Colonic mucosa (tissue), 4 donors: Measurements from ENCODE around the gene AZIN2. TPM values are rescaled to one million over a fixed set of nuclear protein-coding genes. Genes with fewer than 3 reads are reported as not detected.
A peak's percentile ranks its signal among the peaks of the same experiment; 100 is the strongest.

ENCODE experiments used
- DNase-seq: peaks from one replicate; pipeline ENCODE4 v3.0.0-alpha.2; 2020
- H3K27ac ChIP-seq: fragments of 200-600 bp; one replicate; pipeline ENCODE4 v1.8.0; 2021
- H3K27me3 ChIP-seq: fragments of 200-600 bp; one replicate; pipeline ENCODE4 v1.8.0; 2021
- H3K36me3 ChIP-seq: fragments of 200-600 bp; one replicate; pipeline ENCODE4 v1.8.0; 2021
- H3K4me1 ChIP-seq: fragments of 200-600 bp; one replicate; pipeline ENCODE4 v1.8.0; 2021; ENCODE audit warnings: mild to moderate bottlenecking
- H3K4me3 ChIP-seq: fragments of 200-600 bp; one replicate; pipeline ENCODE4 v1.8.0; 2021
- H3K9ac ChIP-seq, 2 donors: one replicate each; pipeline ENCODE4 v1.7.0; 2013; ENCODE audit warnings: control low read depth in 2 of 2, low read depth in 2 of 2, low read length in 2 of 2
- H3K9me3 ChIP-seq: fragments of 200-600 bp; one replicate; pipeline ENCODE4 v1.8.0; 2021
- intact Hi-C: fragments of 100-400 bp; cut with DNase I; formaldehyde crosslinking; loops from one replicate; pipeline ENCODE4 v1.14.1; 2022
- total RNA-seq, 2 donors: library from RNA; stranded (reverse); fragmentation: NEBNext Ultra II Directional in 1 of 2; extraction: Animal tissue kit (Norgen Biotek cat#: 25700) in 1 of 2; gene quantifications; one replicate each; pipeline ENCODE4 v1.2.1, GENCODE V29; 2021
- TF ChIP-seq, protein P1 (sequence below): fragments of 200-600 bp; IDR thresholded peaks from one replicate; pipeline ENCODE4 v1.8.0; 2022; ENCODE audit warnings: antibody characterized with exemption, mild to moderate bottlenecking
- donor health status: healthy.
- donor health status: DM: no; HTN: no; CAD: no.
- donor health status: DM: no; HTN: no; CAD: no.

Gene AZIN2
- total RNA-seq, 2 donors from 2014 or later: 10.2 to 21.4 TPM

DNA sequence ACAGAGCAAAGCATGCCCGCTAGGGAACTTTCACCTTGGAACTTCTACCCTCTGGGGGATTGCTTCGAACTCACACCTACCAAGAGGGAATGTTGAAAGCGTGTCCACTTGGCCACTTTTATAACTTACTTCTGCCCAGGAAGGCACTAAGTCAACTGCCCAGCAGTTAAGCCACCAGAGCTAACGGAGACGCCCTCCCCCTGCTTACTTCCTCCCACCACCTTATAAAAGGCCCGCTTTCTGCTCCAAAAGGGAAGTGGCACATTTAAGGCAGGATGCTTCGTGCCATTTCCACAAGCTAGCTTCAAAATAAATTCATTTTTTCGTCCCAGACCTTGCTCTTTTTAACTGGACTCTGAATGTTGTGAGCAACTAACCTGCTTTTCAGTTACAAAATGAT is 41.1 kb upstream of the AZIN2 start:
- TF ChIP-seq, protein P1, sequence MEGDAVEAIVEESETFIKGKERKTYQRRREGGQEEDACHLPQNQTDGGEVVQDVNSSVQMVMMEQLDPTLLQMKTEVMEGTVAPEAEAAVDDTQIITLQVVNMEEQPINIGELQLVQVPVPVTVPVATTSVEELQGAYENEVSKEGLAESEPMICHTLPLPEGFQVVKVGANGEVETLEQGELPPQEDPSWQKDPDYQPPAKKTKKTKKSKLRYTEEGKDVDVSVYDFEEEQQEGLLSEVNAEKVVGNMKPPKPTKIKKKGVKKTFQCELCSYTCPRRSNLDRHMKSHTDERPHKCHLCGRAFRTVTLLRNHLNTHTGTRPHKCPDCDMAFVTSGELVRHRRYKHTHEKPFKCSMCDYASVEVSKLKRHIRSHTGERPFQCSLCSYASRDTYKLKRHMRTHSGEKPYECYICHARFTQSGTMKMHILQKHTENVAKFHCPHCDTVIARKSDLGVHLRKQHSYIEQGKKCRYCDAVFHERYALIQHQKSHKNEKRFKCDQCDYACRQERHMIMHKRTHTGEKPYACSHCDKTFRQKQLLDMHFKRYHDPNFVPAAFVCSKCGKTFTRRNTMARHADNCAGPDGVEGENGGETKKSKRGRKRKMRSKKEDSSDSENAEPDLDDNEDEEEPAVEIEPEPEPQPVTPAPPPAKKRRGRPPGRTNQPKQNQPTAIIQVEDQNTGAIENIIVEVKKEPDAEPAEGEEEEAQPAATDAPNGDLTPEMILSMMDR: no peak
- no peak overlapping the region for H3K27ac ChIP-seq
- H3K9me3 ChIP-seq: no peaks in the 10 kb centered on the region
- H3K4me3 ChIP-seq: no peak overlapping the region
- no peaks in the 10 kb centered on the region for H3K36me3 ChIP-seq
- H3K4me1 ChIP-seq: no peaks in the 10 kb centered on the region
- no peak for DNase-seq
- no peaks in the 10 kb centered on the region for H3K27me3 ChIP-seq
- no peak overlapping the region for H3K9ac ChIP-seq
- intact Hi-C loops: no loop called here

DNA sequence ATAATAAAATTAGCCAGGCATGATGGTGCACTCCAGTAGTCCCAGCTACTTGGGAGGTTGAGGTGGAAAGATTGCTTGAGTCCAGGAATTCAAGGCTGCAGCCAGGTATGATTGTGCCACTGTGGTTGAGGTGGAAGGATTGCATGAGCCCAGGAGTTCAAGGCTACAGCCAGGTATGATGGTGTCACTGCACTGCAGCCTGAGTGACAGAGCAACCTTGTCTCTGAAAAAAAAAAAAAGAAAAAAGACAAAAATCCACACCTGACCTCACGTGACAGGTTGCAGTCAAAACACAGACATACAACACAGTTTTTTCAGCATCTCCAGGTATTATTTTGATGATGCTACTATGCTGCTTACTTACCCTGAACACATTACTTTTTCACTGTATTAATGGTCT is 39.9 kb upstream of the AZIN2 start:
- DNase-seq: no peak
- no peak overlapping the region for H3K27ac ChIP-seq
- no peak overlapping the region for H3K9ac ChIP-seq
- intact Hi-C loops: no loop called here
- TF ChIP-seq, protein P1: no peak
- H3K4me1 ChIP-seq: no peaks in the 10 kb centered on the region
- H3K9me3 ChIP-seq: no peaks in the 10 kb centered on the region
- H3K4me3 ChIP-seq: no peak overlapping the region
- no peaks in the 10 kb centered on the region for H3K27me3 ChIP-seq
- H3K36me3 ChIP-seq: no peaks in the 10 kb centered on the region

DNA sequence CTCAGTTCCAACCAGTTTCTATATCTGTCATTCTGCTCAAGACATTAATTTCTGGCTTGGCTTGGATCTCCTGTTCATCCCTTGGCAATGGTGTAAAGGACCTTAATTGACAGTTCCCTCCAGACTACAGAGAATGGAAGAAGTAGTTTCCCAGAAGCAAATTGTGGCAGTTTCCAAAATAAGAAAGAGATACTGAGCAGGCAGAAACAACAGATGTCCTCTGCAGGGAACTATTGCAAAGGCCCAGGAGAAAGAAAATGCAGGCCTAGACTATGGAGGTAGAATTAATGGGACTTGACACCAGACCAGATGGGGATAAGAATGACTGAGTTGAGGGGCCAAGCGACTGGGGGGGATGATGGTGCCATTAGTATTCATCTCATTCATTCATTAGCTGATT is 38.1 kb upstream of the AZIN2 start:
- intact Hi-C loops: no loop called here
- DNase-seq: no peak
- Histone ChIP-seq H3K9ac (no peak overlapping the region), H3K27me3 (no peaks in the 10 kb centered on the region), H3K4me3 (no peak overlapping the region), H3K9me3 (no peaks in the 10 kb centered on the region), H3K27ac (no peak overlapping the region), H3K4me1 (no peaks in the 10 kb centered on the region), H3K36me3 (no peaks in the 10 kb centered on the region)
- TF ChIP-seq, protein P1: no peak

DNA sequence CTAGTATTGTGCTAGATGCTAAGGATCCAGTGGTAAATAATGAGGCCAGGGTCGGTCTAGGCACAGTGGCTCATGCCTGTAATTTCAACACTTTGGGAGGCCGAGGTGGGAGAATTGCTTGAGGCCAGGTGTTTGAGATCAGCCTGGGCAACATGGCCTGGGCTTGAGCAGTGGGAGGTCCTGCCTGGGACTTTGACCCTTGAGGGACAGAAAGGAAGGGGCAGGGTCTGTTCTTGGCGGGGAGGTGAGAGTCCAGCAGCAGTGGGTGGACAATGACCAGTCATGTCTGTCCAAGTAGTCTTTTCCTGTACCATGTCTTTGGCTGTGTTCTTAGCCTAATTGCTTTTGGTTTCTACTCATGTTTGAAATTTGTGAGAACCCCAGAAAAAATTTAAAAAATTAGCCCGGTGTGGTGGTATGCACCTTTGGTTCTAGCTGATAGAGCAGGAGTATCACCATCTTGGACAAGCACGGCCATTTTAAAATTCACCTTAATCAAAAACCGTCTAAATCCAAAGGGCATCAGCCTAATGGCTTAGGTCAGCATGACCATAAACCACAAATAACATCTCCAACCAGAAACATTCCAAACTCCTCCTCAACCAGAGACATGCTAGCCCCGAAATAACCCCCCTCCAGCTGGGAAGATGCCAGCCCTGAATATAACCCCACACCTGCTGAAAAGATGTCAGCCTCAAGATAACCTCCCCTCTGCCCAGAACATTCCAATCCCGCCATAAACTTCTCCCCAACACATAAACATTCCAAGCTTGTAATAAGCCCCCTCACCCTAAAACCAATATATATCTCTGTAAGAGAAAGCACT is 37.5 kb upstream of the AZIN2 start:
- Histone ChIP-seq H3K4me3 (no peak overlapping the region), H3K4me1 (no peaks in the 10 kb centered on the region), H3K9me3 (no peaks in the 10 kb centered on the region), H3K27ac (no peak overlapping the region), H3K9ac (no peak overlapping the region), H3K27me3 (no peaks in the 10 kb centered on the region), H3K36me3 (no peaks in the 10 kb centered on the region)
- TF ChIP-seq, protein P1: no peak
- intact Hi-C loops: no loop called here
- DNase-seq: no peak

DNA sequence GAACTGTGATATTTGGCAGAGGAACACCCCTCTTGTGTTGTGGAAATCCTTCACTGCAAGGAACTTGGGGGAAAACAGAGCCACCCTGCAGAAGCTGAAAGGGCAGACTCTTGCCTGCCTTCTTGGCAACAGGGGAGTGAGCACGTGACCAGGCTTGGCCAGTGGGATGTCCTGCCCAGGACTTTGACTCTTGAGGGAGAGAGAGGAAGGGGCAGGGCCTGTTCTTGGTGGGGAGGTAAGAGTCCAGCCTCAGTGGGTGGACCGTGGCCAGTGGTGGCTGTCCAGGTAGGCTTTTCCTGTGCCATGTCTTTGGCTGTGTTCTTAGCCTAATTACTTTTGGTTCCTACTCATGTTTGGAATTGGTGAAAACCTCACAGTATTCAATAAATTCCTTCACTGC is 35.7 kb upstream of the AZIN2 start:
- no peaks in the 10 kb centered on the region for H3K36me3 ChIP-seq
- peak; percentile 76 for DNase-seq
- no peak overlapping the region for H3K27ac ChIP-seq
- intact Hi-C loops: no loop called here
- H3K4me3 ChIP-seq: no peak overlapping the region
- H3K9me3 ChIP-seq: no peaks in the 10 kb centered on the region
- no peaks in the 10 kb centered on the region for H3K27me3 ChIP-seq
- H3K9ac ChIP-seq: no peak overlapping the region
- TF ChIP-seq, protein P1: no peak
- H3K4me1 ChIP-seq: no peaks in the 10 kb centered on the region
